GM12872 (cell line): ENCODE results near the gene PEX6.

ENCODE experiments used
- TF ChIP-seq, protein P1 (sequence below): IDR thresholded peaks from 3 replicates; pipeline ENCODE4 v1.5.1; 2011; ENCODE audit warnings: low read depth, mild to moderate bottlenecking, low read length, moderate library complexity; ENCODE audit not compliant: insufficient read depth

PEX6 gene

DNA sequence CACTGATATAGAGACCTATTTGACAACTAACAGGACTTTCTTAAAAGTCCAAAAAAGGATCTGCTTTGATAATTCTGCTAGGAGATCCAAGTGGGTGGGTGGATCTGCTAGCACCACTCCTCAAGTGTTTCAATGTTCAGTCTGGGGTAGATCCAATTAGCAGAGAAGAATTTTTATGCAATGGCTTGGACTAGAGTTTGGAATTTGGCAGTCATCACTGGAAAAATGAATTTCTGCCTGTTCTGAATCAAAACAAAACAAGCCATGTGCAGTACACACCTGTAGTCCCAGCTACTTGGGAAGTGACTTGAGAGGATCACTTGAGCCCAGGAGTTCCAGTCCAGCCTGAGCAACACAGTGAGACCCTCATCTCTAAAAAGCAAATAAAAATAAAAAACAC is 31.0 kb downstream of the PEX6 start:
- TF ChIP-seq, protein P1, sequence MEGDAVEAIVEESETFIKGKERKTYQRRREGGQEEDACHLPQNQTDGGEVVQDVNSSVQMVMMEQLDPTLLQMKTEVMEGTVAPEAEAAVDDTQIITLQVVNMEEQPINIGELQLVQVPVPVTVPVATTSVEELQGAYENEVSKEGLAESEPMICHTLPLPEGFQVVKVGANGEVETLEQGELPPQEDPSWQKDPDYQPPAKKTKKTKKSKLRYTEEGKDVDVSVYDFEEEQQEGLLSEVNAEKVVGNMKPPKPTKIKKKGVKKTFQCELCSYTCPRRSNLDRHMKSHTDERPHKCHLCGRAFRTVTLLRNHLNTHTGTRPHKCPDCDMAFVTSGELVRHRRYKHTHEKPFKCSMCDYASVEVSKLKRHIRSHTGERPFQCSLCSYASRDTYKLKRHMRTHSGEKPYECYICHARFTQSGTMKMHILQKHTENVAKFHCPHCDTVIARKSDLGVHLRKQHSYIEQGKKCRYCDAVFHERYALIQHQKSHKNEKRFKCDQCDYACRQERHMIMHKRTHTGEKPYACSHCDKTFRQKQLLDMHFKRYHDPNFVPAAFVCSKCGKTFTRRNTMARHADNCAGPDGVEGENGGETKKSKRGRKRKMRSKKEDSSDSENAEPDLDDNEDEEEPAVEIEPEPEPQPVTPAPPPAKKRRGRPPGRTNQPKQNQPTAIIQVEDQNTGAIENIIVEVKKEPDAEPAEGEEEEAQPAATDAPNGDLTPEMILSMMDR: no peak

DNA sequence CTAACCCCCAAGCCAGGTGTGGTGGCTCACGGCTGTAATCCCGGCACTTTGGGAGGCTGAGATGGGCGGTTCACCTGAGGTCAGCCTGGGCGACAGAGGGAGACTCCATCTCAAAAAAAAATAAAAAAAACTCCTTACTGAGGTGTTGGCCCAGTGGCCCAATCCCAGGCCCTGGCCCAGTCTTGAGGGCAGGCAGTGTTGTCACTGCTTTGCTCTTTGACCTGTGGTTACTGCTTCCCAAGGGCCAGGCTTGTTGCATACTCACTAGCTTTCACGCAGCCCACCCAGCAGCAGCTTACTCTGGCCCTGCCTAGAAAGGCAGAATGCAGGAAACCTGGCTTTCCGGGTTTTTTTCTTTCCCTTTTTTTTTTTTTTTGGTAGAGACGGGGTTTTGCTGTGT is 36.5 kb downstream of the PEX6 start:
- TF ChIP-seq, protein P1: no peak

DNA sequence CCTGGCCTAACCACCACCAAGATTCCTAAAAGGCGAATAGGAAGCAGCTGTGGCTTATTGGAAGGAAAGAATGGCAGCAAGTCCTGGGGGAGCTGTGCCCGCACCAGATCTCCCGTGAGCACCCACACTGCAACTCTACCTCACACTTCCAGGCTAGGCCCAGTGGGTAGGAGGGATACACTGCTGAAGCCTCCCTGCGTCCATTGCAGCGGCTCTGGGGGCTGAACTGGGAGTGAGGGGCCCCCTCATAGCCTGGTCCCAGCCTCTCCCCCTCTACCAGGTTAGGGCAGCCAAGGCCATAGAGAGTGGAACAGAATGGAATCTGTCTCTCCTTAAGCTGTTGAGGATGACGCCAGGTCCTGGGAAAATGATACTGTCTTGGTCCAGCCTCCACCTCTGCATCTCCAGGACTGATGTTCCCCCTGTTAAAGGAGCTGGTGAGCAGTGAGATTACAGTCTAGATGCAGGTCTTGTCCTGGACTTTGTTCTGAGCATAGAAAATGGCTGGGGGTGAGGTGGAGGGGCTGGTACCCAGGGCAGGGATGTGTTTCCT is 38.4 kb downstream of the PEX6 start:
- TF ChIP-seq, protein P1: no peak

DNA sequence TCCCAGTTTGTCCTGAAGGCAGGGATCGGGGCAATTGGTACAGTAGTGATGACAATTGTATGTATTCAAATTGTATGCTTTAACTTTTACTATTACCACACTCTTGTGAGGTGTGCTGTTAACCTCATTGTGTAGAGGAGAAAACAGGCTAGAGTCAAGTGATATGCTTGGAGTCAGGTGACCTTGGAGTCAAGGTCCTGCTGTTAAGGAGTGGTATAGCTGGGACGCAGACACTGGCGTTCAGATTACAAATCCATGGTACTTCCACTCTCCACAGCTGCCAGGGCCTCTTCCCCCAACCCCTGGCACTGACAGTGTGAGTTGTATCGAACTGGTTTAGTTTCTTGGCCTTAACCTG is 39.2 kb downstream of the PEX6 start:
- TF ChIP-seq, protein P1: no peak

DNA sequence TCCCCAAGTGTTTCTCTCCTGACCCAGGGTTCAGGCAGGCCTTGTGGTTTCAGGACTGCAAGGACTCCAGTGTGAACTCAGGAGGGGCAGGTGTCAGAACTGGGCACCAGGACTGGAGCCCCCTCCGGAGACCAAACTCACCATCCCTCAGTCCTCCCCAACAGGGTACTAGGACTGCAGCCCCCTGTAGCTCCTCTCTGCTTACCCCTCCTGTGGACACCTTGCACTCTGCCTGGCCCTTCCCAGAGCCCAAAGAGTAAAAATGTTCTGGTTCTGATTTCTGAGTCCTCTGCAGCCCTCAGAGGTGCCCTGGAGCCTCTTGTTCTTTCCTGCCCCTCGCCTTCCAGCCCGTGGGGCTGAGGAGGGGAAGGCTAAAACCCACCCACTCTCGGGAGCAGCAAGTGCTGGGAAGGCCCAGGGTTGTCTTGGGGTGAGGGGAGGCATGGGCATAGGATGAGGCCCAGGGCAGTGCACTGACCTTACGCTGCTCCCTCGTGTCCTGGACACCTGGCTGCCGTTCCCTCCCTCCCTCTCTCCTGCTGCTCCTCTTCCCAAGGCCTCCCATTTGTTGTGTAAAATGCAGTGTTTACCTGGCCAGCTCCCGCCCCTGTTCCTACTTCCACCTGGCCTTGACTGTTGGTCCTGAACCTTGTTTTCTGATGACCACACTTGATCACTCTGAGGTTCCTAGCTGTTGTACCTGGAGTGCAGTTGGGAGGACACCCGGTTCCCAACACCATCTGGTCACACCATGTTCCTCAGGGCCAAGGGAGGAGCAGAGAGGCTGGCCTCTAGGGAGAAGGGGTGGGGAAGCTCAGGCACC is 39.8 kb downstream of the PEX6 start:
- TF ChIP-seq, protein P1: no peak

DNA sequence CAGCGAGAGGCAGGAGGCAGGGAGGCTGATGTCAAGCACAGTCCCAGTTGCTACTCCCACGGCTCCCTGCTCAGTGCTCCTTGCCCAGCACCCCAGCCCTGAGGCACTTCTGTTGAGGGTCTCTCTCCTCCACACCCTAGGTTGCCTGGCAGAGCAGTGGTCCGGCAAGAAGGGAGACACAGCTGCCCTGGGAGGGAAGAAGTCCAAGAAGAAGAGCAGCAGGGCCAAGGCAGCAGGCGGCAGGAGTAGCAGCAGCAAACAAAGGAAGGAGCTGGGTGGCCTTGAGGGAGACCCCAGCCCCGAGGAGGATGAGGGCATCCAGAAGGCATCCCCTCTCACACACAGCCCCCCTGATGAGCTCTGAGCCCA is 40.6 kb downstream of the PEX6 start:
- TF ChIP-seq, protein P1: no peak

DNA sequence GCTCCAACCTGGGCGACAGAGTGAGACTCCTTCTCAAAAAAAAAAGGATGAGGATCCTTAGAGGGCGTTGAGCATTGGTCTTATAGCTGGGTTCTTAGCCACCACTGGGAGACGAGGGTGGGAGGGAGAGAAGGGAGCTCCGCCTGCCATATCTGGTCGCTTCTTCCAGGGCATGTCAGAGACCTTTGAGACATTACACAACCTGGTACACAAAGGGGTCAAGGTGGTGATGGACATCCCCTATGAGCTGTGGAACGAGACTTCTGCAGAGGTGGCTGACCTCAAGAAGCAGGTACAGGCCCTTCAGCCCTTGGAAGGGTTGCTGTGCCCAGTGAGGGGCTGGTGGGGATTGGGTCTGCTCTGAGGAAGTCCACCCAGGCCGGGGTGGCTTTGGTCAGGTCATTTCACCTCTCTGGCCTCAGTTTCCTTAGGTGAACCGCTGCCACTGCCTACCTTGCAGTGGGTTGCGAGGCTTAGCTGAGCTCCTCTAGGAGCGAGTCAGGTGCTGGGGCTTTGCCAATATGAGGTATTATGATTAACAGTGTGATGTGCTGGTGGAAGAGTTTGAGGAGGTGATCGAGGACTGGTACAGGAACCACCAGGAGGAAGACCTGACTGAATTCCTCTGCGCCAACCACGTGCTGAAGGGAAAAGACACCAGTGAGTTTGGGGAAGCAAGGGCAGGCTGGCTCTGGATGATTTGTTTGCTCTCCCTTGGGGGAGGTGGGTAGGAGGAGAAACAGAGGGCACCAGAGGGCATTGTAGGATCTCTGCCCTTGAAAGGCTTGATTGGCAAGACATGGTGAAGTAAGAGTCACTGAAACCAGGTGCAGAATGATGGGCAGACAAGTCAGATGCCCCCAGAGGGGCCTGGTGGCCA is 41.2 kb downstream of the PEX6 start:
- TF ChIP-seq, protein P1: no peak
